ENCODE results near the gene CHRNE.
A peak's percentile ranks its signal among the peaks of the same experiment; 100 is the strongest.

CHRNE gene

GRCh38 chr17:4895657-4896331 lies 7.1 kb downstream of the CHRNE start:
- Histone ChIP-seq H3K4me3 (ENCODE audit: low read depth in 1 of 2, low read length in 1 of 2) (no peak overlapping the region), H3K9me3 (no peaks in the 10 kb centered on the region), H3K27me3 (peaks cover 23% of the 10 kb centered on the region), H3K36me3 (peaks cover 70% of the 10 kb centered on the region), H3K27ac (no peak overlapping the region), H3K4me1 (ENCODE audit: control insufficient read depth in 1 of 2, insufficient read depth in 1 of 2, low read depth in 1 of 2, low read length in 1 of 2) (peaks cover 17 to 20% of the 10 kb centered on the region in 2 experiments)
- TF ChIP-seq CTCF (IDR thresholded peaks at IDR 0.05) = peak; percentile 23

- Histone ChIP-seq H3K4me3 (ENCODE audit: low read depth in 1 of 2, low read length in 1 of 2) (no peak overlapping the region), H3K27ac (no peak overlapping the region), H3K4me1 (ENCODE audit: control insufficient read depth in 1 of 2, insufficient read depth in 1 of 2, low read depth in 1 of 2, low read length in 1 of 2) (peaks cover 10 to 13% of the 10 kb centered on the region in 2 experiments), H3K27me3 (peaks cover 16% of the 10 kb centered on the region), H3K36me3 (peaks cover 77% of the 10 kb centered on the region), H3K9me3 (no peaks in the 10 kb centered on the region)
- no peak for TF ChIP-seq CTCF (IDR thresholded peaks at IDR 0.05)
Measured at GRCh38 chr17:4895121-4895520, 7.8 kb downstream of the CHRNE start.

- Histone ChIP-seq H3K4me3 (ENCODE audit: low read depth in 1 of 2, low read length in 1 of 2) (no peak overlapping the region), H3K4me1 (ENCODE audit: control insufficient read depth in 1 of 2, insufficient read depth in 1 of 2, low read depth in 1 of 2, low read length in 1 of 2) (peaks cover 2 to 5% of the 10 kb centered on the region in 2 experiments), H3K27me3 (peaks cover 8% of the 10 kb centered on the region), H3K27ac (no peak overlapping the region), H3K36me3 (peaks cover 87% of the 10 kb centered on the region), H3K9me3 (no peaks in the 10 kb centered on the region)
- TF ChIP-seq CTCF (IDR thresholded peaks at IDR 0.05) = no peak
Measured at GRCh38 chr17:4893721-4894560, 9.0 kb downstream of the CHRNE start.

- H3K4me1 ChIP-seq (ENCODE audit: control insufficient read depth in 1 of 2, insufficient read depth in 1 of 2, low read depth in 1 of 2, low read length in 1 of 2) = no peaks in the 10 kb centered on the region
- no peak overlapping the region for H3K4me3 ChIP-seq (ENCODE audit: low read depth in 1 of 2, low read length in 1 of 2)
- no peaks in the 10 kb centered on the region for H3K9me3 ChIP-seq
- H3K36me3 ChIP-seq = peaks cover 88% of the 10 kb centered on the region
- peaks cover under 1% of the 10 kb centered on the region for H3K27me3 ChIP-seq
- no peak for TF ChIP-seq CTCF (IDR thresholded peaks at IDR 0.05)
- no peak overlapping the region for H3K27ac ChIP-seq
Measured at GRCh38 chr17:4893272-4893671, 9.6 kb downstream of the CHRNE start.

GRCh38 chr17:4892499-4893221 lies 10.2 kb downstream of the CHRNE start:
- Histone ChIP-seq H3K27me3 (no peaks in the 10 kb centered on the region), H3K36me3 (peaks cover 93% of the 10 kb centered on the region)

More at GRCh38 chr17:4892499-4893221, 10.2 kb downstream of the CHRNE start:
- H3K9me3 ChIP-seq = no peaks in the 10 kb centered on the region
- H3K4me3 ChIP-seq (ENCODE audit: low read depth in 1 of 2, low read length in 1 of 2) = no peak overlapping the region
- no peak for TF ChIP-seq CTCF (IDR thresholded peaks at IDR 0.05)
- H3K4me1 ChIP-seq (ENCODE audit: control insufficient read depth in 1 of 2, insufficient read depth in 1 of 2, low read depth in 1 of 2, low read length in 1 of 2) = no peaks in the 10 kb centered on the region
- H3K27ac ChIP-seq = no peak overlapping the region
